Measurements from ENCODE around the gene TBC1D28. TPM values are rescaled to one million over a fixed set of nuclear protein-coding genes. Genes with fewer than 3 reads are reported as not detected.
"Not testable (repeated sequence)": the region's sequence is repeated elsewhere in the genome, so short reads cannot be mapped to it uniquely, and the experiment has no call there.

The TBC1D28 gene
- total RNA-seq, 2 experiments from 2014 or later: not detected

GRCh38 chr17:18636237-18636636 is 8.0 kb downstream of the TBC1D28 start:
- ATAC-seq; H3K9me3 Mint-ChIP-seq (ENCODE audit: low read depth); H3K27ac Mint-ChIP-seq; H3K4me3 Mint-ChIP-seq; DNase-seq; H3K4me1 Mint-ChIP-seq; CTCF ChIA-PET; H3K36me3 Mint-ChIP-seq: not testable (repeated sequence)
- H3K27me3 Mint-ChIP-seq: peaks cover 16% of the 10 kb centered on the region

GRCh38 chr17:18635773-18636172 is 8.4 kb downstream of the TBC1D28 start:
- H3K4me3 Mint-ChIP-seq; H3K27ac Mint-ChIP-seq; CTCF ChIA-PET; H3K36me3 Mint-ChIP-seq; DNase-seq; H3K4me1 Mint-ChIP-seq; ATAC-seq; H3K9me3 Mint-ChIP-seq (ENCODE audit: low read depth): not testable (repeated sequence)
- peaks cover 16% of the 10 kb centered on the region for H3K27me3 Mint-ChIP-seq

- Mint-ChIP-seq H3K27me3 (peaks cover 16% of the 10 kb centered on the region), H3K4me3 (peak overlapping the region; percentile 6)
- H3K36me3 Mint-ChIP-seq; H3K9me3 Mint-ChIP-seq (ENCODE audit: low read depth); DNase-seq; CTCF ChIA-PET; H3K4me1 Mint-ChIP-seq; ATAC-seq; H3K27ac Mint-ChIP-seq: not testable (repeated sequence)
Measured at GRCh38 chr17:18634550-18635263, 9.5 kb downstream of the TBC1D28 start.

- CTCF ChIA-PET: interaction anchor here (0.9 to 1.8 kb wide), 12 partner anchors 39 to 752 kb away, joined by 3 to 8 read pairs (median 4); partner anchors contain the start of genes FAM83G, FOXO3B, MAPK7 and PRPSAP2
- H3K27me3 Mint-ChIP-seq: peaks cover 5% of the 10 kb centered on the region
- ATAC-seq: no peak
- H3K36me3 Mint-ChIP-seq: no peaks in the 10 kb centered on the region
- H3K9me3 Mint-ChIP-seq (ENCODE audit: low read depth): no peaks in the 10 kb centered on the region
- peaks cover 10% of the 10 kb centered on the region for H3K4me1 Mint-ChIP-seq
- no peak for DNase-seq
- H3K27ac Mint-ChIP-seq: peak overlapping the region; percentile 69
- peak overlapping the region; percentile 87 for H3K4me3 Mint-ChIP-seq
Measured at GRCh38 chr17:18626152-18626870, 17.9 kb downstream of the TBC1D28 start.

GRCh38 chr17:18625509-18626104 is 18.6 kb downstream of the TBC1D28 start:
- peak overlapping the region; percentile 87 for H3K4me3 Mint-ChIP-seq
- H3K4me1 Mint-ChIP-seq; H3K27me3 Mint-ChIP-seq; H3K36me3 Mint-ChIP-seq; H3K9me3 Mint-ChIP-seq (ENCODE audit: low read depth): not testable (repeated sequence)
- H3K27ac Mint-ChIP-seq: peak overlapping the region; percentile 94
- CTCF ChIA-PET: interaction anchor here (0.9 to 1.8 kb wide), 11 partner anchors 40 to 752 kb away, joined by 3 to 8 read pairs (median 4); partner anchors contain the start of genes FAM83G, FOXO3B, MAPK7 and PRPSAP2
- peak; percentile 96 for ATAC-seq
- peak; percentile 98 for DNase-seq

- not testable (repeated sequence) for DNase-seq
- ATAC-seq: peak; percentile 60
Measured at GRCh38 chr17:18624862-18625501, 19.2 kb downstream of the TBC1D28 start.

GRCh38 chr17:18617613-18618012 is 26.6 kb downstream of the TBC1D28 start:
- ATAC-seq; H3K36me3 Mint-ChIP-seq; DNase-seq; H3K4me3 Mint-ChIP-seq; H3K27me3 Mint-ChIP-seq; CTCF ChIA-PET; H3K4me1 Mint-ChIP-seq; H3K27ac Mint-ChIP-seq; H3K9me3 Mint-ChIP-seq (ENCODE audit: low read depth): not testable (repeated sequence)

More at GRCh38 chr17:18624862-18625501, 19.2 kb downstream of the TBC1D28 start:
- H3K36me3 Mint-ChIP-seq; H3K4me1 Mint-ChIP-seq; H3K9me3 Mint-ChIP-seq (ENCODE audit: low read depth); H3K27me3 Mint-ChIP-seq: not testable (repeated sequence)
- H3K4me3 Mint-ChIP-seq: peak overlapping the region; percentile 87
- CTCF ChIA-PET: interaction anchor here (1.2 to 1.8 kb wide), 9 partner anchors 40 to 753 kb away, joined by 3 to 8 read pairs (median 4); partner anchors contain the start of genes FAM83G, FOXO3B, MAPK7 and PRPSAP2
- peak overlapping the region; percentile 94 for H3K27ac Mint-ChIP-seq

- DNase-seq; H3K9me3 Mint-ChIP-seq (ENCODE audit: low read depth); H3K36me3 Mint-ChIP-seq; H3K27me3 Mint-ChIP-seq; ATAC-seq; H3K4me3 Mint-ChIP-seq; H3K4me1 Mint-ChIP-seq; H3K27ac Mint-ChIP-seq; CTCF ChIA-PET: not testable (repeated sequence)
Measured at GRCh38 chr17:18613016-18613415, 31.2 kb downstream of the TBC1D28 start.

GRCh38 chr17:18593138-18593537 is 51.1 kb downstream of the TBC1D28 start:
- H3K9me3 Mint-ChIP-seq (ENCODE audit: low read depth); H3K27me3 Mint-ChIP-seq; CTCF ChIA-PET; DNase-seq; H3K4me1 Mint-ChIP-seq; H3K4me3 Mint-ChIP-seq; H3K36me3 Mint-ChIP-seq; ATAC-seq; H3K27ac Mint-ChIP-seq: not testable (repeated sequence)

Other genes with a start within 250 kb of the TBC1D28 start
- gene LGALS9C, start 167.6 kb downstream of the TBC1D28 start, total RNA-seq: 10 to 100 TPM in 1 of 2 experiments, 1 to 10 TPM in 1; 1.1 to 10.7 TPM
- gene FOXO3B, start 37.9 kb upstream of the TBC1D28 start, total RNA-seq: 1 to 10 TPM; 2.6 to 3.0 TPM
- not detected for gene FBXW10, start 99.7 kb upstream of the TBC1D28 start, total RNA-seq
- 10 to 100 TPM; 23.9 to 31.1 TPM for gene TVP23B, start 136.8 kb upstream of the TBC1D28 start, total RNA-seq
- gene PRPSAP2, start 213.7 kb upstream of the TBC1D28 start, total RNA-seq: 10 to 100 TPM; 35.0 to 37.3 TPM